NCI-H2196 (cell line): ENCODE data around the gene PRSS56.

Experiments used
- DNase-seq: peaks from one replicate; lab custom pipeline; 2025; ENCODE audit not compliant: unreplicated experiment; lab: John Stamatoyannopoulos, UW

The PRSS56 gene

DNA sequence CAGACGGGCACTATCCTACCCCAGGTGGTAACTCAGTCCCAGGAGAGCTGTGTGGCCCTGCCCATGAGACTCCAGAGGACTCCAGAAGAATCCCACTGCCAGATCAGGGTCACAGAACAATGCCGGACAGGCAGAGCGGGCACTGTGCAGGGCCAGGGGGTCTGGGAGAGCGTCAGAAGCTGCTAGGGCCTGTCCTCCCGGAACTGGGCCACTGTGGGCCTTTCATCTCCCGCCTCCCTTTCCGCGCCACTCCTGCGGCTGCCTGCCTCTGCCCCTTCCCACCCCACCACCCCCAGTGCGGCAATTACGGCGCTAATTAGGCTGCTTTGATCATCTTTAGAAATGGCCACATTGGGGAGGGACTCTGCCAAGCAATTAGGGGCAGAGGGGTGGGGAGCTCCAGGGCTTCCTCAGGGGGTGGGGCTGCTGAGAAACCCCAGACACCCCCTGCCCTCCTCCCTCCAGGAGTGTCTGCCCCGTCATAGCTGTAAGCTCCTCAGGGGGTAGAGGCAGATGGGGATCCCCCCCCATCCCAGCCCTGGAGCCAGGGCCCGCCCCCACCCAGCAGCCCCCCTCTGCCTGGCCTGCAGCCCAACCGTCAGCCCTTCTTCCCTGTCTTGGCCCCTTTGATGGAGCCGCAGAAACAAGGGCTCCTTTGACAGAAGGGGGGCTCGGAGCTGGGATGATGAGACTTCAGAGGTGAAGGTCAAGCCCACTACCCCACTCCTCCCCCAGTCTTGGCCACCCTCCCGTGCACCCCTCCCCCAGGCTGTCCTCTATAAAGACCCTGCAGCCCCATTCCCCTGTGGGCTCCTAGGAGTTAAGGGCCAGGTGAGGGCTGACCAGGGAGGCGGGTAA, at the start of gene PRSS56:
PRSS56 (plus strand) TSS at position 808 of the 858 bp plus-strand sequence. CDS start 211 bp downstream, outside the sequence.
- no peak for DNase-seq

DNA sequence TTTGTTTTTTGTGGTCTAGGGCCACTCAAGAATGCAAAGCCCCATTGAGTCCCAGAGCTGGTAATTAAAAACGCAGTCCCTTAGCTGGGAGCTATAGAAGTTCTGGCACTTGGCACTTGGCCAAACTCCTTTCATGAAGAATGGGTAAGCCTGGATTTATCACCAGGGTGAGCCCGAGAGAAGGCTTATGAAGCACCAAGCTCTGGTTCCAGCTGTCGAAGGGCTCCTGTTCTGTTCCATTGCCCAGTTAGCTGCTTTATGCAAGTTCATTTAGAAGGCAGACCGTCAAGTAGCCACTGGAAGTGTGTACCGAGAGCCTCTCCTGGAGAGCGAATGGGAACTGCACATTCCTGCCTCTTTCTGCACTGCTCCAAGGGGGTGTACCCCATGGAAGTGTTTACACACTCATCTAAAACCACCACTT, 46.7 kb upstream of the PRSS56 start:
- DNase-seq, result peak; percentile 42

DNA sequence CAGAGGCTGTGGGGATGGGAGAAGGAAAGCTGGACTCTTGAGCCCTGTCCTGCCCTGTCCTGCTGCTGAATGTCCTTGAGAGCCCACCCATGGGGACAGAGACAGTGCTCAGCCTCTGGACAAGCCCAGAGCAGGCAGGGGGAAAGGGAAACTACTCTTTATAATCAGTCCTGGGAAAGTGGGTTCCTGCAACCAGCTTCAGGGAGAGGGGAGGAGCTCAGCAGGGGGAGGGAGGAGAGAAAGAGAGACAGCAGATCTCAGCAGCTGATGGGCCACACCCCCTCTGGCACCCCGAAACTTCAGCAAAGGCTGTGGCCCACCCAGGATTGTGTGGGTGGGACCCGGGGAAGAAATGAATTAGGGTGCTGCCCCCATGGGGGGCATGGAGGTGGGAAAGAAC, 44.1 kb upstream of the PRSS56 start:
- no peak for DNase-seq

DNA sequence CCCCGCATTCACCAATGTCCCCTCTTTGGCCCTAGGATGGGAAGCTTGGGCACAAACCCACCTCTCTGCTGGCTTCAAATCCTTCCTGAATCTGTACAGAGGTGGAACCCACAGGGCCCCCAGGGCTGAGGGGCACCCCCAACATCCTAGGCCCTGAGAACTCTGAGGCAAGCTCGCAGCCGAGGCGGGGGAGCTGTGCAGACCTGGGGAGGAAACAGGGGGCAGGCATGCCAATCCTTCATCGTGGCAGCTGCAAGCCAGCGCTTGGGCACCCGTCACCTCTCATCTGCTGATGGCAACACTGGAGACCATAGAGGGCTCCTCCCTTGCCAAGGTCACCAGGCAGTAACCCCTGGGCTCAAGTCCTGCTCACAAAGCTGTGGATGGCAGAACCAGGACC, 43.4 kb upstream of the PRSS56 start:
- DNase-seq, result no peak

DNA sequence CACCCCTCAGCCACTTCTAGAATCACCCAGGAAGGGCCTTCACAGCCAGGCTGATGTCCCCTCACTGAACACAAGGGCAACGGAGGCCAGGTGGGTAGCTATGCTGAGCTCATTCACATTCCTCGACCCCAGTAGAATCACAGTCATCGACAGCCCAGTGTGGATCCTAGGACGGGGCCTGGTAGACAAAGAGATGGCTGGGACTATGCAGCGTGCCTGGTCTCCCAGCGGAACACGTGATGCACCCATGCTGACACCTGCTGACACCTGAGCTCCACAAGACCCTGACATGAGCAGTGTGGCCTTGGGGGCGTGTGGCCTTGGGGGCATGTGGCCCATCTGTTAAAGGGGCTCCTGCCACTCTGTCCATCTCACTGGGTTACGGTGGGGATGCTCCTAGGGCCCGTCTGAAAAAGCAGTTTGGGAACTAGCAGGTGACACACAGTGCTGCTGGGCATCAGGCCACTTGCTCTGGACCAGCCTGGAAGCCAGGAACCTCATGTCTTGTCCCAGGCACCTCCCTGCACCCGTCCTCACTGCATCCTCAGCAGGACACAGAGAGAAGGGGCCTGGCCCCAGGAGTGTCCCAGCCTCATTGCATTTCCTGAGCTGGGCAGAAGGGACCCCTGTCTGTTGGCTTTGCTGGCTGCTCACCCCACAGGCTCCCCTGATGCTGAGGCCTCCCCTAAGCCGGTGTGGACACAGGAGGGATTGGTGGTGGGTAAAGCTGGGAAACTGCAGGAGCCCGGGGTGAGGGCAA, 42.3 kb upstream of the PRSS56 start:
- DNase-seq, result no peak

DNA sequence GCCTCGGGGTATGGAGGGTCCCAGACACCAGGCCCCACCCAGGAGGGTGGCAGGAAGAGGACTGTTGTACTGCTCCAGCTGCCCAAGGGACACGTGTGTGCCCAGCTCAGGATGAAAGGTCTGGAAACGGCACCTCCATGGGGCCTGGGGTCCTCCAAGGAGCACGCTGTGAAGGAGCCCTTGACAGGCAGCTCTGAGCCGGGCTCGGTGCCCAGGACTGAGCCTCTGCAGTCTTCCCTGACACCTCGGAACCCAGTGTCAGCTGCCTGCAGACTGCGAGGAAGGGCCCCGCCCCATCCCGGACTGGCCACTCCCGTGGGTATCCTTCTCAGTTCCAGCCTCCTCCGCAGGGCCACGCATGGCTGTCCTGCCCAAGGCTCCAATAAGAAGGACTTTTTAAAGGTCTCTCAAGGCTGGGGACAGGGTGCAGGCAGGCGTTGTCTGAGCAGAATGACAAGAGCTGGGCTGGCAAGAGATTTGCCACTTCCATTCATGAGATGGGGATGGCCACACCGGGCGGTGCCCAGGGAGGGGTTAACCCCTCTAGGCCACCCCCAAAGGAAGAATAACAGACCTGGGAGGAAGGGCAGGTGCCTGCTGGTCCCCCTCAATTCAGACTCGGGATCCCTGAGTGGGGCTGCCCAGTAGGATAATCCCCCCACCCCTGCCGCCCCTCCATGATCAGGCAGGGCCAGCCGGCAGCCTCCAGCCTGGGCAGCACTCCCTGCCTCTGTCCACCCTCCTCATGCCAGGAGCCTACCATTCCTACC, 41.4 kb upstream of the PRSS56 start:
- no peak for DNase-seq

DNA sequence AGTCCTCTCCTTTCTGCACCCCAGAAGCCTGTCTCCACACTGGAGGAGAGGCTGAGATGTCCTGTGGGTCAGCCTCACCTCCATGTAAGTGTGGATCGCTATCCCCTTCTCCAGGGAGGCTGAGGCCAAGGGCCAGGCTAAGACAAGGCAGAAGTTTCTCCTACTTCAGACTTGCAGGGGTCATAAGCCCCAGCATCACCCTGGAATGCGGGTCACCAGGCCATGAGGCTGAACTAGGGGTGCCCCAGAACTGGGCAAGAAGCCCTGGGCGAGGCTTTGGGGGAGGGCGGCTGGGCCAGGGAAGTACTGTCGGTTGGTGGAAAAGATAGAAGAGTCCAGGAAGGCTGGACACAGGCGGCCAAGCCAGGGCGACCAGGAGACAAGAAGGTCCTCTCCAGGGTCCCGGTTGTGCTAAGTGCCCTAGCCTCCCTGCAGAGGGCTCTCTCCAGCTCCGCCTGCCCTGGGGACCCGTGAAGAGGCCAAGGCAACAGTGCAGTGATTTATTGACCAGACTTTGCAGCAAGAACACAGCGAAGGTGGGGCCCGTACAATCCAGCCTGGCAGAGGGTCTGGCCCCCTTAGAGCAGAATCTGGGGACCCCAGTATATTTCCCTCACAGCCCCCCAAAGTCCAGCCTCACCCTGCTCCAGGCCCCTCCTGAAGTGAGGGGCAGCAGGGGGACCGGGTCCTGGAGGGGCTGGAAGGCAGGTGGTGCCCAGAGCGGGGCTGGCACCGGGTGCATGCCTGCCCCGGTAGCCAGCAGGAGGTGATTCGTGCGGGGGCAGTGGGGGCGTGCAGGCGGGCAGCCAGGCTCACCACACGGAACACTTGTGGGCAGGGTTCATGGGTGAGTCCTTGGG, 40.6 kb upstream of the PRSS56 start:
- DNase-seq, result no peak

DNA sequence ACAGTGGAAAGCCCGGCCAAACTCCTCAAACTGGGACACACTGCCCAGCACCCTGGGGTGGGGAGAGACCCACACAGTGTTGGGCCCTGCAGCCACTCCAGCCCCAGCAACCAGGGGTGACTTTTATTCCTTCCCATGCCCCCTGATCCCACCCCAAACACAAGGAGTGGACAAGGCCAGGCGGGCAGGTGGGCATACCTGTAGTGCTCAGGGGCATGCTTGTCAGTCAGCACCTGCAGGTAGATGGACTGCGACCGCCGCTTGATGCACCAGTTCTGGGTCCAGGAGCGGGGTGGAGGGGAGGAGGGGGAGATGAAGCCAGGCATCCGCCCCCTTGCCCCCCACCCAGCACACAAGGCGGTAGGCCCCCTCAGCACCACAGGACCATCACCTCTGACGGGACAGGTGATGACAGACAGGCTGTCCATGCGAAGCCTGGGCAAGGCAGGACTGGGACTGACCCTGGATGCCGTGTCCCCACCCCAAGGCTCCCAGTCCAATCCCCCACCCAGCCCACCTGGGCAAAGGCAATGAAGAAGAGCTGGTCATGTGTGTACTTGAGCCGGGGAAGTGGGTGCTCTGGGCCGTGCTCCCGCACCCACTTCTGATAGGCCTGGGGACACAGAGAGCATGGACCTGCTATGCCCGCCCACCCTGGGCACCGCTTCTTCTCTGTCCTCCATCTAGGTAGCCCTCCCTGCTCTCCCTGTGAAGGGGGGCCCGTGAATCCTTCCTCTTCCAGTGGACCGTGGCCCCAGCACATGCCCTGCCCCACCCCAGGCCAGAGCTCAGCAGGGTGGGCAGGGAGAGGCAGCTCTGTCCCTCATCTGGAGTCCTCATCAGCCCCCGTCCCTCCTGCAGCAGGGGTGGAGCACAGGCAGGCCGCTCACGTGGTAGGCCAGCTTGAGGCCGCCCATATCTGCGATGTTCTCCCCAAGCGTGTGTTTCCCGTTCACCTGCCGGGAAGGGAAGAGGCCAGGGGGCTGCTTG, 39.7 kb upstream of the PRSS56 start:
- DNase-seq, result no peak

DNA sequence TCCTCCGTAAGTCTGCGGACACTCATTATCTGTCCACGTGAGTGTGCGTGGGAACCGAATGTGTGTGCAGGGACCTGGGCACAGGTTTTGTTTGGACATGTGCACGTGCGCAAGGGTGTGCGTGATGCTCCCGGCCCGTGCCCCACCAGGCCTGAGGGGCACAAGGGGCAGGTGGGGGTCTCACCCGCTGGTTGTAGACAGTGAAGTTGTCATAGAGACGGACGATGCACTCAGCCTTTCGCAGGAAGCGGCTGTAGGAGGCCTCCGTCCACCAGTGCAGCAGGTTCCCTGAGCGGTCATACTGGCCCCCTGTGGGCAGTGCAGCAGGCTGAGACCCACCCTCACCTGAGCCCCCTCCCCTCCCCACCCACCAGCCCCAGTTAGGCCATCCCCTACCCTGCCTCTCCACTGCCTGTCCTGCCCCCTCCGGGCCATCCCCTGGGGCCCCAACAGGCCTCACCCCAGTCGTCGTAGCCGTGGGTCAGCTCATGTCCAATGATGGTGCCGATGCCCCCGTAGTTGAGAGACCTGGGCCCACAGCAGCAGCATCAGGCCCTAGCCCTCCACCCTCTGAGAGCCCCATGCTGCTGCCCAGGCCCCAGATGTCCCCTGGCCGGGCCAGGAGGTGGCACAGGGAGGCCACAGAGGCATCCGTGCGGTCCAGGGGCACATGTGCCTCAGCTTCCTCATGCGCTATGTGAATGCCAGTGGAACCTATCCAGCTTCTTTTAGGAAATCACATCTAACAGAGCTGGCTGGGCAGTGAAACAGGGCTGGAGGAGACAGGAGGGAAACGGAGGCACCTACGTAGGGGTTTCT, 38.7 kb upstream of the PRSS56 start:
- DNase-seq, result no peak

DNA sequence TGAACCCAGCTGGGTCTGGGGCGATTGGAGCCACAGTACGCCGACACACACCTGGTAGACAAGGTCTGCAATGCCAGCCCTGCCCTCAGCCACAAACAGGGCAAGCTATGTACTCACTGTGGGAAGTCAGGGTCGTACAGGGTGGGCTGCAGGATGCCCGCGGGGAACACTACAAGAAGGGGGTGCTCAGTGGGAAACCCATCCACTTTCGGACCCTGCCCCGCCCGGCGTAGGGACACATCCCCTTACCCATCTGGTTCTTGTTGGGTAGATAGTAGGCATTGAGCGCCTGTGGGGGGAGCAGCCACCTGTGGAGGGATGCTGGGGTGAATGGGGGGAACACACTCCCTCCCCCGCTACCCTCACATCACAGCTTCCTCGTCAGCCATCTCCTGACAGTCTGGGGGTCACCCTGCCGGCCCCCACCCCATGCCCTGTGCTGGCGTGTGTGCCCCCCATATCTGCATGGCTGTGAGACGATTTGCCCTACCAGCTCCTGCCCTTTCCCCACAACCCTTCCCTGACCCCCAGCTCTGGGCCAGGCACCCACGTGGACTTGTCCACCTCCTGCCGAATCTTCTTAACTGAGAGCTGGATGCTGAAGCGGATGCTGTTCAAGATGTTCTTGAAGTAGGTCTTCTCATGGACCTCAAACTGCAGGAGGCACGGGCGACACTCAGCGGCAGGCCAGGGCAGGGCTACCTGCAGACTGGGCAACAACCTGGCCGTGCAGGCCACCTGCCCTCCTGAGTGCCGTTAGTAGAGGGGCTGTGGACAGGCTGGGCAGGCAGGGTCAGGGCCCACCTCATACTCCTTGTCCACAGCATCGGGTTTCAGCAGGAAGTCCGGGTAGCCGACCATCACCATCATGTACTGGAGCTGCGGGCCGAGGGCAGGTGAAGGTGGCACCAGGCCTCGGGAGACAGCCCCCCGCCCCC, 37.6 kb upstream of the PRSS56 start:
- no peak for DNase-seq

DNA sequence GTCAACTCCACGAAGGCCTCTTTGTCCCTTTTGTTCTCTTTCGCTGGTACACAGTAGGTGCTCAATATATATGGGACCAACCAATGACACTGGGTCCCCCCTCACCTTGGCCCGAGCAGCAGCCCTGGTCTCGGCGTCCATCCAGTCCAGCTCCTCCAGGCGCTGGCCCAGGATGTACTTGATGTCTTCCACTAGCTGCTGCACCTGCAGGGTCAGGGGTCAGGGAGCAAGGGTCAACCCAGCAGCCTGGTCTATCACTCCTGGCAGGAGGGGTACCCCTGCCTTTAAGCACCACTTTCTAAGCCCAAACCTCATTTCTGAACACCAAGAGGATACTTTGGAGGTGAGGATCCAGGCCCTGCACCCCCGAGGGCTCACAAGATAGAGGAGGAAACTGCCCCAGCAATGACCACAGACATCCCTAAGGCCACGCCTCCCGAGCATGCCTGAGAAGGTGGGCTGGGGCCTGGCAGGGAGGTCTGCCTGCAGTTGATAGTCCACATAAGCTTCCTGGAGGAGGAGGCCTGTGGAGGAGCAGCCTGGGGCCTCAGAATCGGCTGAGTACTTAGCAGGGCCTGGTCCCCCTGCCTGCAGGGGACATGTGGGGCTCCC, 36.8 kb upstream of the PRSS56 start:
- DNase-seq, result no peak

DNA sequence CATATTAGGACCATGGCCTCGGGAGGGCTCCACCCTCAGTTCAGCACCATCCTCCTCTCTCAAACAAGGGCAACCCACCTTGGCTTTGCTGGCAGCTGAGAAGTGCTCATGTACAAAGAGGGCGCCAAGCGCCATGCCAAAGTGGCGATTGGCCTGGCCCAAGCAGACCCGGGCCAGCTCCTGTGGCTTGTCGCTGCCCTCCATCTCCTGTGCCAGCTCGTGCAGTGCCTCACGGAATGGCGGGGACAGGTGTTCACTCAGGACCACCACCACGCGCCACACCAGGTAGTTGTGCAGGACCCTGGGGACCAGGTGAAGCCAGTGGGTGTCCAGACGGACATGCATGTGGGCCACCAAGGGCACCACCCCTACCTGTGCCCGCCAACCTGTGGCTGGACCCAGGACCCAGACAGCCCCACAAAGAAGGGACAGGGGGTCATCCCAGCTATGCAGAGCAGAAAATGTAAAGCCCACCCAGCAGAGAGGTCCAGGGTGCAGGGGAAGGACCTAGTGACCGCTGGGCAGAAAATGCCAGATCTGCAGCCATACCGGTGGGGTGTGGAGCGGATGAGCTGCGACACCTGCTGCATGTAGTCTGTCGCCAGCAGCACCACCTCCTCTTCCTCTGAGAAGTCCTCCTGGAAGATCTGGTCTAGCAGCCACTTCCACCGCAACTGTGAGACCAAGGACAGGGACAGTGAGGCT, 36.1 kb upstream of the PRSS56 start:
- DNase-seq, result no peak

DNA sequence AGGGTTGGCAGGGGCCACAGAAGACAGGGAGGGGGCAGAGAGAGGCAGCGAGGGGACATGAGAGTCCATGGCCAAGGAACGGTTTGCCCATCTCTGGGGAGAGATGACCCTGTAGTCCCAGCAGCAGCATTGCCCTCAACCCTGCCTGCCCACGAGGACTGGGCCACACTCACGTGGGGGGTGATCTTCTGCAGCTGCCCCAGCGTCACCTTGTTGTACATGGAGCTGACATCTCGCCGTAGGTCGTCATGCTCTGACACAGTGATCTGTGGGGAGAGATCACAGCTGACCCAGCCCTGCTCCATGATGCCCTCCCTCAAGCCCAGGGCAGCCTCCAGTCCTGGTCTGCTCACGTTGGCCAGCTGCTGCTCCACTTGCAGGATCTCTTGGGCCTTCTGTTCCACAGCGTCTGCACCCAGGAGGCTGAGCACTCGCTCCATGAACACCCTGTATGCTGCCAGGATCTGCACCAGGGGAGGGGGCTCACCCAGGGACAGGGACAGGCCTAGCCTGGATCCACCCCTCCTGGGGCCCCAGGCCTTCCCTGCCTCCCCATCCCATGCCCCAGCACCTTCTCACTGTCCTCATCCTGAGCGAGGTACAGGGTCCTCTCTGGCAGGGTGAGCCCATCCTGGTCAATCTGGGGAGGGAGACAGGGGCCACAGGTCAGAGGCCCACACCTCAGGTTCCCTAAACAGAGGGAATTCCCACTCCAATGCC, 35.4 kb upstream of the PRSS56 start:
- DNase-seq, result no peak

DNA sequence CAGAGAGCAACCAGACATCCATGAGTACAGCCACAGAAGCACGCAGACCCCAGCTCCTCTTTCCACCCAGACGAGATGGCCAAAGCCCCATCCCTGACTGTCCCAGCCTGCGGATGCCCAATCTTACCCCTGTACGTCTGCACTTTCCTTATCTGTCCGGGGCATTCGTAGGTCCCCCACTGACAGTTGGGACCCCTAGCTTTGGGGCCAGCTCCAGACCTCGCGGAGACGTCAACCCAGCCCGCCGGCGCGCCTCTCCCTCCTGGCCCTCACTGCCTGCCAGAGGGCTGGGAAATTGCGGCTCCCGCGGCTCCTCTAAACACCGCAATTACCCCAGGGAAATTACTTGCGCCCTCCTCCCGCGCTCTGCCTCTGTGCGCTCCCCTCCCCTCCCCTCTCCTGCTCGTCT, 34.8 kb upstream of the PRSS56 start:
- no peak for DNase-seq

DNA sequence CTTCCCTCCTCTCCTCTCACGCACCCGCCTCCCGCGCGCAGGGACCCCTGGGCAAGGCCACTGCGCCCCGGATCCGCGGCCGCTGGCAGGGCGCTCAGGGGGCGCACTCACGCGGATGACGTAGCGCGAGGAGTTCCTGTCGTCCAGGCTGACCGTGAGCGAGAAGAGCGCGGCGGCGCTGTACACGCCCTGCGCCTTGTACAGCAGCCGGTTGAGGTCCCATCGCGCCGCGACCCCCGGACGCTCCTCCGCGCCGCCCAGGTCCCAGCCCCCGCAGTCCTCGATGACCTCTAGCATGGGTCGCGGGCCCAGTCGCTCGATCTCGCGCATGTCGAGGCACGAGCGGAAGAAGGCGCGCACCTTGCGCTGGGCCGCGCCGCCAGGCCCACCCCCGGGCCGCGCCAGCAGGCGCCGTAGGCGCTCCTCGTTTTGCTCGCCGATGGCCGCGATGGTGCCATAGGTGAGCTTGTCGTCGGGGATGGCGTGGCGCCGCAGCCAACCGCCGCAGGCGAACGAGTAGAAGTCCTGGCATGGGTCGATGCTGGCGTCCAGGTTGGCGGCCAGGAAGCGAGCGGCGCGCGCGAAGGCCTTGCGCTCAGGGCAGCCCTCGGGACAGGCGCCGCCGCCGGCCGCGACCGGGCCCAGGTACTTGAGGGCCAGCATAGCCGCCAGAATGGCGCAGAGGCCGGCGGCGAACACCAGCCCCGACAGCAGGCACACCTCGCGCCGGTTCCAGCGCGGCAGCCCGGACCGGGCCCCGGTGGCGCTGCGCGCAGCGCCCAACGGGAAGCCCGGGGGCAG, 34.2 kb upstream of the PRSS56 start:
- DNase-seq, result no peak
